Measurements from ENCODE around the gene CNGB1. TPM values are rescaled to one million over a fixed set of nuclear protein-coding genes. Genes with fewer than 3 reads are reported as not detected.
A peak's percentile ranks its signal among the peaks of the same experiment; 100 is the strongest.
"Not testable (repeated sequence)": the region's sequence is repeated elsewhere in the genome, so short reads cannot be mapped to it uniquely, and the experiment has no call there.

The CNGB1 gene
- polyA plus RNA-seq, 1 of the 3 experiments (the other 2 are of a cell fraction), result 0.05 TPM

DNA sequence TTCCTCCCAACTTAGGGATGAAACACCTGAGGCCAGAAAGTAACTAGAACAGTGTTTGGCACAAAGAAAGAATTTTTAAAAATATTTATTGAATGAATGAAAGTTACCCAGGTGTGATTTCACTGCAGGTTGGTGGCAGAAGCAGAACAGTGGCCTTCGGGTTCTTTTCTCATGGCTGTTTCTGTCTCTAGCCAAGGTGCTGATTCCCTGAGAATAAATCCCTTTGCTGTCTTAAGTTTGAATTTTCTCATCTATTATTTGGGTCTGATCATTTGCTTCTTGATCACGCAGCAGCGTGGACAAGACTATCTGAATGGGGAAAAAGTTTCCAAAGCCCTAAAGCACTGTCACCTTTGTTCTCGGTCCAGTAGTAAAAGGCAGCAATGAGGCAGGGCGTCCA is 95.6 kb downstream of the CNGB1 start:
- peaks cover 0 to 4% of the 10 kb centered on the region in 2 experiments; a peak in 1 of 4 replicates for H3K4me1 ChIP-seq (ENCODE audit: control insufficient read depth in 1 of 2, insufficient read depth in 2 of 2, low read depth in 1 of 2, low read length in 1 of 2)
- 67% methylated on average over 5 of the region's 5 CpGs for WGBS (ENCODE audit: low lambda C conversion rate)
- H3K4me2 ChIP-seq, result no peak overlapping the region
- H4K20me1 ChIP-seq (ENCODE audit: insufficient read depth), result no peaks in the 10 kb centered on the region
- no peak overlapping the region for H3K9ac ChIP-seq
- no peaks in the 10 kb centered on the region for H3K36me3 ChIP-seq (replicated peaks in 1 of 2; ENCODE audit: control insufficient read depth in 1 of 2, insufficient read depth in 2 of 2, low read length in 1 of 2)
- no peaks in the 10 kb centered on the region for H3K79me2 ChIP-seq (ENCODE audit: insufficient read depth)
- H3K27ac ChIP-seq (ENCODE audit: low read depth in 2 of 2, low read length in 1 of 2), result no peak overlapping the region
- H3K9me2 ChIP-seq, result no peaks in the 10 kb centered on the region
- H3K9me3 ChIP-seq, result no peaks in the 10 kb centered on the region
- ChIA-PET CTCF (no interaction called here), POLR2A (no interaction called here)
- no peak for TF ChIP-seq TAF1 (IDR thresholded peaks at IDR 0.05; ENCODE audit: borderline replicate concordance, low read depth, low read length)
- TF ChIP-seq REST (IDR thresholded peaks at IDR 0.05; ENCODE audit: low read depth, low read length), result peak; percentile 86
- no peak overlapping the region for H3K4me3 ChIP-seq (ENCODE audit: low read depth in 2 of 2, low read length in 1 of 2)
- H3F3A ChIP-seq (replicated peaks; ENCODE audit: insufficient read depth), result peaks cover 19% of the 10 kb centered on the region
- H2AFZ ChIP-seq (ENCODE audit: low read depth), result no peak overlapping the region
- H3K27me3 ChIP-seq (ENCODE audit: insufficient read depth), result no peaks in the 10 kb centered on the region; the same call in 1 of the 2 replicates
- no peak for DNase-seq

DNA sequence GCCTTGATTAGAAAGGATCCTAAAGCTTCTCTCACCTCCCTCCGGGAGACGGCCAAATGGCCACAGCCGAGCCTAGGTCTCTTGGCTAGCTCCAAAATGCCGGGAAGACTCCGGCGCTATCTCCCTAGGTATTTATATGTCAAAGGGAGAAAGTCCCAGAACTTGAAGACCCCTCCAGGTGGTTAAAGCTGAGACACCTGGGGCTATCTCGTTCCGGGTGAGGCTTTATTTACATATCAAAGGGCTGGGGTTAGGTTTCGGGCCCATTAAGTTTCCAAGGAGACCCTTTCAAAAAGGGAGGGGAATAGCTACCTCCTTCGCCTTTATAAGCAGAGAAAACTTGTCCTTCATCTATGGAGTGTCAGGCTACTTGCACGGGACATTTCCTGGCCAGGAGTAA is 97.7 kb downstream of the CNGB1 start:
- CTCF ChIA-PET, result interaction anchor here (0.7 kb wide), 1 partner anchor 10 kb away, joined by 3 read pairs; no protein-coding TSS in a partner anchor
- Histone ChIP-seq H3K4me2 (no peak overlapping the region), H3K79me2 (ENCODE audit: insufficient read depth) (no peaks in the 10 kb centered on the region), H4K20me1 (ENCODE audit: insufficient read depth) (no peaks in the 10 kb centered on the region), H3F3A (replicated peaks; ENCODE audit: insufficient read depth) (peaks cover 19% of the 10 kb centered on the region), H2AFZ (ENCODE audit: low read depth) (no peak overlapping the region), H3K9ac (no peak overlapping the region), H3K4me3 (ENCODE audit: low read depth in 2 of 2, low read length in 1 of 2) (no peak overlapping the region), H3K27me3 (ENCODE audit: insufficient read depth) (no peaks in the 10 kb centered on the region; the same call in 1 of the 2 replicates), H3K4me1 (ENCODE audit: control insufficient read depth in 1 of 2, insufficient read depth in 2 of 2, low read depth in 1 of 2, low read length in 1 of 2) (peaks cover 0 to 4% of the 10 kb centered on the region in 2 experiments; a peak in 1 of 4 replicates), H3K9me3 (no peaks in the 10 kb centered on the region), H3K36me3 (replicated peaks in 1 of 2; ENCODE audit: control insufficient read depth in 1 of 2, insufficient read depth in 2 of 2, low read length in 1 of 2) (no peaks in the 10 kb centered on the region), H3K27ac (ENCODE audit: low read depth in 2 of 2, low read length in 1 of 2) (no peak overlapping the region), H3K9me2 (no peaks in the 10 kb centered on the region)
- WGBS (ENCODE audit: low lambda C conversion rate), result 96% methylated on average over 11 of the region's 11 CpGs
- no peak for DNase-seq
- POLR2A ChIA-PET, result no interaction called here
- no peak for TF ChIP-seq RXRA (IDR thresholded peaks at IDR 0.05; ENCODE audit: borderline replicate concordance, low read depth)
- TF ChIP-seq FOSL2 (IDR thresholded peaks at IDR 0.05; ENCODE audit: borderline replicate concordance, low read depth), result no peak
- TF ChIP-seq FOXJ3 (CRISPR knock-in tag; IDR thresholded peaks at IDR 0.05), result no peak
- TF ChIP-seq FOXM1 (IDR thresholded peaks at IDR 0.05; ENCODE audit: low read depth), result no peak
- no peak for TF ChIP-seq CHD2 (IDR thresholded peaks at IDR 0.05; ENCODE audit: low read length, partially characterized antibody)
- TF ChIP-seq NFIC (IDR thresholded peaks at IDR 0.05; ENCODE audit: borderline replicate concordance), result no peak
- no peak for TF ChIP-seq RFX5 (IDR thresholded peaks at IDR 0.05; ENCODE audit: low read length)
- TF ChIP-seq YY1 (IDR thresholded peaks at IDR 0.05; ENCODE audit: low read depth), result no peak
- no peak for TF ChIP-seq TEAD4 (IDR thresholded peaks at IDR 0.05; ENCODE audit: borderline replicate concordance, insufficient read depth)
- TF ChIP-seq USF1 (IDR thresholded peaks at IDR 0.05; ENCODE audit: borderline replicate concordance, low read depth), result no peak
- TF ChIP-seq GATA2 (CRISPR knock-in tag; IDR thresholded peaks at IDR 0.05), result no peak
- TF ChIP-seq JUND (IDR thresholded peaks at IDR 0.05), result no peak
- no peak for TF ChIP-seq PBX3 (IDR thresholded peaks at IDR 0.05)

DNA sequence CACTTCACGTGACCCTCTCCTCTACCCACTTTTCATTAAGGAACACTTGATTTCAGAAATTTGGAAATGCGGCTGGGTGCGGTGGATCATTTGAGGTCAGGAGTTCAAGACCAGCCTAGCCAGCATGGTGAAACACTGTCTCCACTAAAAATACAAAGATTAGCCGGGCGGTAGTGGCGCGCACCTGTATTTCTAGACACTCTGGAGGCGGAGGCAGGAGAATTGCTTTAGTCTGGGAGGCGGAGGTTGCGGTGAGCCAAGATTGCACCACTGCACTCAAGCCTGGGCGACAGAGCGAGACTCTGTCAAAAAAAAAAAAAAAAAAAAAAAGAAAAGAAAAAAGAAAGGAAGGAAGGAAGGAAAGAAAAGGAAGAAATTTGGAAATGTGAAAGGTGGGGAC is 98.2 kb downstream of the CNGB1 start:
- 97% methylated on average over 12 of the region's 12 CpGs for WGBS (ENCODE audit: low lambda C conversion rate)
- H3K9ac ChIP-seq; H3K4me1 ChIP-seq (ENCODE audit: control insufficient read depth in 1 of 2, insufficient read depth in 2 of 2, low read depth in 1 of 2, low read length in 1 of 2); H3K27me3 ChIP-seq (ENCODE audit: insufficient read depth); DNase-seq; CTCF ChIA-PET; POLR2A ChIA-PET; H3K9me2 ChIP-seq; H3K4me3 ChIP-seq (ENCODE audit: low read depth in 2 of 2, low read length in 1 of 2); H3K79me2 ChIP-seq (ENCODE audit: insufficient read depth); H3K4me2 ChIP-seq; H4K20me1 ChIP-seq (ENCODE audit: insufficient read depth); H3K36me3 ChIP-seq (replicated peaks in 1 of 2; ENCODE audit: control insufficient read depth in 1 of 2, insufficient read depth in 2 of 2, low read length in 1 of 2); H2AFZ ChIP-seq (ENCODE audit: low read depth); H3K9me3 ChIP-seq; H3K27ac ChIP-seq (ENCODE audit: low read depth in 2 of 2, low read length in 1 of 2): not testable (repeated sequence)
- peaks cover 19% of the 10 kb centered on the region for H3F3A ChIP-seq (replicated peaks; ENCODE audit: insufficient read depth)

Data from SK-N-SH (cell line).